GM12892 (cell line): ENCODE measurements around the gene TMIGD2.

Experiments used
- POLR2A ChIP-seq: IDR thresholded peaks from 2 replicates; pipeline ENCODE4 v1.6.1; 2011; ENCODE audit warnings: low read depth, low read length, control low read depth
- POLR2AphosphoS5 ChIP-seq: IDR thresholded peaks from 2 replicates; pipeline ENCODE4 v1.6.1; 2011; ENCODE audit warnings: low read depth, low read length, control low read depth
- TAF1 ChIP-seq: IDR thresholded peaks from 2 replicates; pipeline ENCODE4 v1.6.1; 2011; ENCODE audit warnings: low read depth, mild to moderate bottlenecking, control low read depth, low read length, borderline replicate concordance

DNA sequence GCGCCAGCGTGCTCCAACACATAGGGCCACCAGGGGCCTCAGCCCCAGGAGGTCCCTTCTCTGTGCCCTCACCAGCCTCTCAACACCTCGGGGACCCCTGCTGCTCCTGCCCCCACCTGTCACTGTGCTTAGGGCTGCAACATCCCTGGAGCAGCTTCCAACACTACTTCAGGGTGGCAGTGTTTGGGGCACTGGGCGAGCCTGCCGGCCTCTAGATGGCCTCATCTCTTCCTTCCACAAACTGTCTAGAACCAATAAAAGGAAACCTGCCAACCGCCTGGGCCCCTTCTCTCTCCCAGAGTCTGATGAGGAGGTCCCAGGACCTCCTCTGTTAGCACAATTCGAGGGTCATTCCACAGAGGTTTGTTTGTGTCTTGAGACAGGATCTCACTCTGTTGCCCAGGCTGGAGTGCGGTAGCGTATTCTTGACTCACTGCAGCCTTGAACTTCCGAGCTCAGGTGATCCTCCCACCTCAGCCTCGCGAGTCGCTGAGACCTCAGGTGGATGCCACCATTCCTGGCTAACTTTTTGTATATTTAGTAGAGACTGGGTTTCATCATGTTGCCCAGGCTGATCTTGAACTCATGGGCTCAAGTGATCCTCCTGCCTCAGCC, 33.3 kb downstream of the TMIGD2 start:
- TF ChIP-seq POLR2A (no peak), POLR2AphosphoS5 (no peak), TAF1 (no peak)
